LNCAP (cell line): ENCODE measurements around the gene USP15.

Experiments
- TF ChIP-seq, protein P1 (sequence below): fragments of 450-650 bp; IDR thresholded peaks from 2 replicates; pipeline ENCODE4 v1.5.1; 2017; ENCODE audit warnings: mild to moderate bottlenecking

USP15 gene

DNA sequence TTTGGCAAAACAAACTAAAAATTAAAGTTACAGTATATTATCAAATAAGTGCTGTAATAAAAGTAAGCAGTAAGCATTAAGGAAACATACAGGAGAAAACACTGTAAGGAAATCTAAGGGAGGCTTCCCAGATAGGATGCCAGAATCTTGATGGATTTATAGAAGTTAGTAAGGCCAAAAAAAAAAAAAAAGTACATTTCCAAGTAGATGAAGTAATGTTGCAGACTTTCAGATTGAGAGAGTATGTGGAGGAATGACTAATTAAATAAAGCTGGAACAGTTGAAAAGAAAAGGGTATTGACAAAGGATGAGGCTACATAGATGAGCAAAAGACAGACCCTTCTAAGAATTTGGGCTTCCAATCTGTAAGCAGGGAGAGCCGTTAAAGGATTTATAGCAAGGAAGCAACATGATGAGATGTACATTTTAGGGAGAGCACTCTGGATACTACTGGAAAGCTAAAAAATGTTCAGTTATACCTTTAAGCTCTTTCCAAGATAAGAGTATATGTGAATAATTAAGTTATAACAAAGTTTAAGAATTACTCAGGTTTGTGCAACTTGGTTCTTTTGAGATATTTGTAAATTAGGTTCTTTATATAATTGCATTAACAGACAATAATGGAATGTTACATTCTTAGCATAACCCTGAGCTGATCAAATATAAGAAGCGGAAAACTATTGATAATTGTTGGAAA lies 119.0 kb downstream of the USP15 start:
- TF ChIP-seq, protein P1, sequence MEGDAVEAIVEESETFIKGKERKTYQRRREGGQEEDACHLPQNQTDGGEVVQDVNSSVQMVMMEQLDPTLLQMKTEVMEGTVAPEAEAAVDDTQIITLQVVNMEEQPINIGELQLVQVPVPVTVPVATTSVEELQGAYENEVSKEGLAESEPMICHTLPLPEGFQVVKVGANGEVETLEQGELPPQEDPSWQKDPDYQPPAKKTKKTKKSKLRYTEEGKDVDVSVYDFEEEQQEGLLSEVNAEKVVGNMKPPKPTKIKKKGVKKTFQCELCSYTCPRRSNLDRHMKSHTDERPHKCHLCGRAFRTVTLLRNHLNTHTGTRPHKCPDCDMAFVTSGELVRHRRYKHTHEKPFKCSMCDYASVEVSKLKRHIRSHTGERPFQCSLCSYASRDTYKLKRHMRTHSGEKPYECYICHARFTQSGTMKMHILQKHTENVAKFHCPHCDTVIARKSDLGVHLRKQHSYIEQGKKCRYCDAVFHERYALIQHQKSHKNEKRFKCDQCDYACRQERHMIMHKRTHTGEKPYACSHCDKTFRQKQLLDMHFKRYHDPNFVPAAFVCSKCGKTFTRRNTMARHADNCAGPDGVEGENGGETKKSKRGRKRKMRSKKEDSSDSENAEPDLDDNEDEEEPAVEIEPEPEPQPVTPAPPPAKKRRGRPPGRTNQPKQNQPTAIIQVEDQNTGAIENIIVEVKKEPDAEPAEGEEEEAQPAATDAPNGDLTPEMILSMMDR = no peak

DNA sequence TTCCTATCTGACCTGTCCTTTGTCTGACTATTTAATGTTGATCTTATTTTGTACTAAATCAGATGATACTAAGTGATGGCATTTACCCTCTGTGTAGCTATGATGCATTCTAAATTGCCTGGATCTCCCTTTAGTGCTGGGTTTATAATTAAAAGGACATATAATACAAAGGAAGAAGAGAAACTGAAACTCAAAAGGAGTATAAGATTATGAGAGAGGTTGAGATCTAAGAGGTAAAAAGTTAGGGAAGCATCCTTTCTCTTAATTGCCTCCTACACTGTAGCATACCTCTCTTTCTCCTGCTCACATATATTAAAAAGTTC lies 119.5 kb downstream of the USP15 start:
- TF ChIP-seq, protein P1 = no peak

DNA sequence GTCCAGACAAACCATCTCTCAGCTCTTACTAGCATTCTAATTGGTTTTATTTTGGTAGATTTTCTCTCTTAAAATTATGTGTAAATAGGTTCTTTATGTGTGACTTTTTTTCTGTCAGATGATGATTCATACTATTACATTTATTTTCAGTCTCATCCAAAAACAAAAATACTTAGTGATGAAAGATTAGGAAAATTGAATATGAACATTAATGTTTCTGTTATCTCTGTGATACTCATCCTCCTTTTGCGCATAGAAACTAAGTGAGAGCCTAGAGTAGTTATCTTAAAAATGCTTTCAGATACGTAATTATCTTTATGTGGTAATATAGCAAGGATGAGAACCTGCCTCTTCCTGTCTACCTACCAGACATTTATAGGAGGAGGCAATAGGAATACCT lies 122.3 kb downstream of the USP15 start:
- TF ChIP-seq, protein P1 = no peak

DNA sequence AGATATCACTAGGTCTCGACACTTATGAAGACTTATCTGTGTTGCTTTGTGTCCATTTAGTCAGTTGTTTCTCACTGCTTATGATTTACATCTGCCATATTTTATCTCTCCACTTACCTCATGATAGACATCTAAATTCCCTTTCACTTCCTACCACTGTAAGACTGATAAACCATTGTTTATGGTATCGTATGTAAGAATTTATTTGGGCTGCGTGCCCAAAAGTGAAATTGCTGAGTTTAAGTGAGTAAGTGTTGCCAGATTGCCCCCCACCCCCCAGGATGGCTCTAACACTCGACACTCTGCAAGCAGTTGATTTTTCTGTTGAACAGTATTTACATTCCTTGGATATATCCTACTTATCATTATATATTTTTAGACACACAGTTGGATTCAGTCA lies 136.5 kb downstream of the USP15 start:
- TF ChIP-seq, protein P1 = no peak

DNA sequence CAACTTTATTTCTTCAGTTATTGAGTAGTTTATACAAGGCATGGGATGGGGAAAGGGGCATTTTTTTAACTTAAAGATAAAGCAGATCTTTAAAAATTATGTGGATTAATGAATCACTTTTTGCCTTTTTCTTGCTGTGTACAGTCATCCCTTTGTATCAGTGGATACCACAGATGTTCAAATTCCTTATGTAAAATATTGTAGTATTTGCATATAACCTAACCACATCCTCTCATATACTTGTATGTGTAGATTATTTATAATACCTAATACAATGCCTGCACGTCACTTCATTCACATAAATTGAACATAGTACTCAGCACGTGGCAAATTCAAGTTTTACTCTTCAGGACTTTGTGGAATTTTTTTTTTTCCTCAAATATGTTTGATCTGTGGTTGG lies 139.9 kb downstream of the USP15 start:
- TF ChIP-seq, protein P1 = no peak

DNA sequence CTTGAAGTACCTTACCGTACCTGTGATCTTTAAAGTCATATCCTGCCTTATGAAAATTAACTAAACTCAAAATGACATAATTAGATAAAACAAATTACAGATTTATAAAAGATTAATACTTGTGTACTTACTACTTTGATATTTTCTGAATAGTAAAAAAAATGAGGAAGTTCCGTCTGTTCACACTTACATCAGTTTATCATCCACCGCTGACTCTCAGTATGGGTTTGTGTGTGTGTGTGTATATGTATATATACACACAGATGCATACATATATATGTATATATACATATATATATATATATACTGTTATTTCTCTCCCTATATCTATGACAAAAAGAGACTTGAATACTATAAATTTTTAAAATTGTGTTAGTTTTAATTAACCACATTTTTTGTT lies 141.4 kb downstream of the USP15 start:
- TF ChIP-seq, protein P1 = no peak

DNA sequence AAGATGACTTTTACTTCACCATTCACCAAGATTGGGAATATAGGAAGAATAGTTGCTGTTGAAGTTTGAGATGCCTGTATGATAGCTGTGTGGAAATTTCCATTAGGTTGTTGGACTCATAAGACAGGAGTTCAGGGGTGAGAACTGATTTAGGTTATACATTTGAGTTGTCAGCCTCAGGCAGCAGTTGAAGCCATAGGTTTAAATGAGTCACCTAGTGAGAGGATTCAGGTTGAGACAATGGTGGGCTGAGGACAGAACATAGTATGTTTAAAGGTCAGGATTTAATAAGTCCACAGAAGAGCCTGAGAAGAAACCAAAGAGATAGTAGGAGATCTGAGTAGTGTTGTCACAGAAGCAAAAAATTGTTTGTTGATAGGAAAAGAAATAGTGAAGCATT lies 142.8 kb downstream of the USP15 start:
- TF ChIP-seq, protein P1 = no peak

DNA sequence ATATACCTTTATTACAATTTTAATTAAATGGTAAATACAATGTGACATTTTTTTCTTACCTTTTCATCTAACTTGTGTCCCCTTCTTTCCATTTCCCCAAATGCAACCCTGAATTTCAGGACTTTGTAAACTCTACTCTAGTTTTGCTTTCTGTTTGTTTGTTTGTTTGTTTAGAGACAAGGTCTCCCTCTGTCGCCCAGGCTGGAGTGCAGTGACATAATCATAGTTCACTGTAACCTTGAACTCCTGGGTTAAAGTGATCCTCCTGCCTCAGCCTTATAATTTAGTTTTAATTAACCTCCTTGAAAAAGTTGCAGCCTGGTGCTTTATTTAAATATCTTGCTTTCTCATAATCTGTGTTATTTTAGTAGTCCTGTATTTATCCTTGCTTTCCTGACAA lies 147.4 kb downstream of the USP15 start:
- TF ChIP-seq, protein P1 = no peak
